Tracheal epithelial cell (primary cell): ENCODE measurements around the gene SVOP. TPM values are rescaled to one million over a fixed set of nuclear protein-coding genes. Genes with fewer than 3 reads are reported as not detected.

Experiments used
- total RNA-seq: library from RNA; depleted of rRNA; stranded (reverse); fragments of >200 nt; gene quantifications from 2 replicates; pipeline ENCODE4 v1.2.1, GENCODE V29; 2014

The SVOP gene, protein sequence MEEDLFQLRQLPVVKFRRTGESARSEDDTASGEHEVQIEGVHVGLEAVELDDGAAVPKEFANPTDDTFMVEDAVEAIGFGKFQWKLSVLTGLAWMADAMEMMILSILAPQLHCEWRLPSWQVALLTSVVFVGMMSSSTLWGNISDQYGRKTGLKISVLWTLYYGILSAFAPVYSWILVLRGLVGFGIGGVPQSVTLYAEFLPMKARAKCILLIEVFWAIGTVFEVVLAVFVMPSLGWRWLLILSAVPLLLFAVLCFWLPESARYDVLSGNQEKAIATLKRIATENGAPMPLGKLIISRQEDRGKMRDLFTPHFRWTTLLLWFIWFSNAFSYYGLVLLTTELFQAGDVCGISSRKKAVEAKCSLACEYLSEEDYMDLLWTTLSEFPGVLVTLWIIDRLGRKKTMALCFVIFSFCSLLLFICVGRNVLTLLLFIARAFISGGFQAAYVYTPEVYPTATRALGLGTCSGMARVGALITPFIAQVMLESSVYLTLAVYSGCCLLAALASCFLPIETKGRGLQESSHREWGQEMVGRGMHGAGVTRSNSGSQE
- total RNA-seq: not detected in 2 replicates

DNA sequence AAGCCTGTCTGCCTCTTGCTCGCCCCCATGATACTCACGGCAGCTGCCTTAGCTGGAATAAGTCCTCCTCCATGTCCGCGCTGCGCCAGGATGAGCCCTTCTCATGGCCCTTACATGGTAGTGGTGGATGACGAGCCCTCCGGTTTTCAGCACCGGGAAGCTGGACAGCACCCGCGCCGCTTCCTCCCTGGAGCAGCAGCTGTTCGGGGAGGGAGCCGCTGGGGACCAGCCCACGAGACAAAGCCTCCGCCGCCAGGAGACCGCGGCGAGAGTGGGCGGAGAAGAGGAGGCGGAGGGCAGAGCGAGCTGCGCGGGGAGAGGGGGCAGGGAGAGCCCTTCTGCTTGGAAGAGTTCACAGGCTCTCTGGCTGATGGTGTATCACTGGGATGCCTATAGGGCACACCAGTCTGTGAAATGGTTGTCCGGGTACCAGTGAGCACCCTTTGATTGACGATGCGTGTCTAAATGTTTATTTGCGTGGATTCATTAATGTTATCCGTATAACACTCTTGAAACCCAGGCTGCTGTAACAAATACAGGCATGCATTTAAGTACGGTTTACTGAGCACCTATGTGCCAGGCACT, at the start of gene SVOP:
Gene SVOP (minus strand): TSS at position 273 of the 585 bp plus-strand sequence. CDS start 200 bp downstream, at position 73.

DNA sequence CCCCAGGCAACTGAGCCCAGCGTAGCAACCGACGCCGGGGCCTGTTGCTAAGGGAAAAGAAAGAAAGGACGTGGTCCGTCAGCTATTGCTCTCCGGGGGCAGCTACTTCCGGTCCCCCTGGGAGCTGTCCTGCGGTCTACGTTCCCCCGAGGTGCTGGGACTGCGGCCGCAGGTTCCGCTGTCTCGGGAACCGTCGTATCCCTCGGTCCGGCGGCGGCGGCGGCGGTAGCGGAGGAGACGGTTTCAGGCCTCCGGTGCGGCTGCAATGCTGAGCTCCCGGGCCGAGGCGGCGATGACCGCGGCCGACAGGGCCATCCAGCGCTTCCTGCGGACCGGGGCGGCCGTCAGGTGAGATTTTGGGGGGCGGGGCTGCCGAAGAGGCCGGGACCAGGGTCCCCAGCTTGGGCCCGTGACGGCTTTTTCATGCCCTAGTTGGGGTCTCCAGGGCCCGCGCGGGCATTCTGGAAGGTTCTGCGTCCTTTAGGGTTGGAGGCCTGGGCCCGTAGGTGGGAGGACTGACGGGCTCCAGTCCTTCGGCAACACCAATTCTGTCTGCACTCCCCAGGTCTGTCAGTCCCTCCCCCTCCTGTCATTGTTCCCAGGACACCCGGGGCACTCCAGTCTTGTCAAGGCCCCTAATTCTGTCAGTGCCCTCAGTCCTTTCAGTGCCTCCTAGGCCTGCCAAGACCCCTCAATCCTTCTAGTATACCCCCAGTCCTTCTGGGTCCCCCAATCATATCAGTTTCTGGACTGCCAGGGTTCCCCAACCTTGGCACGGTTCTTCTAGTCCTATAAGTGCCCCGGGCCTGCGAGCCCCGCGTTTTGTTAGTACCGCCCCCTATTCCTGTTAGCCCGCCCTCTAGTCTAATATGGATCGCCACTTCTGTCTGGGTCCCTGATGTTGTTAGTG, 31.8 kb upstream of the SVOP start, which contains the start of gene USP30:
Gene USP30 (plus strand): TSS at position 163 of the 910 bp plus-strand sequence. CDS start 103 bp downstream, at position 266.

DNA sequence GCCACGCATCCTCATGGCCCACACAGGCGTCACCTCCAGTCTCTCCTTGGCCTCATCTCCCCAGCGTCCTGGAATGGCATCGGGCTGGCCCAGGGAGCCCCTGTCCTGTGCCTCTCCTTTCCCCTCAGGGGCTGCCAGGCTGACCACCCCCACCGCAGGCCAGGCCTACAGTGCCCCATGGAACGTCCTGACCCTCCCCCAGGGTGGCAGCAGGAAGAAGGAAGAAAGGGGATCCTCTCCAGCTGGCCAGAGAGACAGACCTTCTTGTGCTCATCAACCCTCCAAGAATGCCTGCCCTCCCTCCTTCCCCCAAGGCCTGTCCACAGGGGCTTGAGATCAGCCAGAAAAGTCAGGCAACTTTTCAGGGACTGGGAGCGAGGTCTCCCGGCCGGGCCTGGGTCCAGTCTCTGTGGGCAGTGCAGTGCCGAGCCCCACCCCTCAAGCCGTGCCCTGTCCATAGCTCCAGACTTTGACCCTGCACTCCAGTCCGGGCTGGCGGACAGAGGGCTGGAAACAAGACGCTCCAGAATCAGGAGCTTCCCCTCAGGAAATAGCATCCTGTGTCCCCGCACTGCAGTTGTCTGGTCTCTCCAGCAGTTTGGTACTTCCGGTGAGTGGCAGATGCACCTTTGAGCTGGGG, 141.1 kb downstream of the SVOP start, which contains the start of gene DAO:
Gene DAO (plus strand): TSS at position 478 of the 640 bp plus-strand sequence. CDS start 4,915 bp downstream, outside the sequence.

Other genes with a start within 250 kb of the SVOP start
- 14.5 and 20.5 TPM in 2 replicates for gene SSH1, start 163.5 kb downstream of the SVOP start, total RNA-seq
- not detected in 2 replicates for gene DAO, start 141.0 kb downstream of the SVOP start, total RNA-seq
- gene USP30, start 31.5 kb upstream of the SVOP start, total RNA-seq: 4.3 and 8.0 TPM in 2 replicates
- gene ALKBH2, start 72.4 kb upstream of the SVOP start, total RNA-seq: 21.2 and 43.7 TPM in 2 replicates
- gene UNG, start 76.5 kb upstream of the SVOP start, total RNA-seq: 31.6 and 34.1 TPM in 2 replicates
- gene ACACB, start 95.5 kb upstream of the SVOP start, total RNA-seq: 1.3 and 1.9 TPM in 2 replicates